Measurements from ENCODE around the gene OBI1.

DNA sequence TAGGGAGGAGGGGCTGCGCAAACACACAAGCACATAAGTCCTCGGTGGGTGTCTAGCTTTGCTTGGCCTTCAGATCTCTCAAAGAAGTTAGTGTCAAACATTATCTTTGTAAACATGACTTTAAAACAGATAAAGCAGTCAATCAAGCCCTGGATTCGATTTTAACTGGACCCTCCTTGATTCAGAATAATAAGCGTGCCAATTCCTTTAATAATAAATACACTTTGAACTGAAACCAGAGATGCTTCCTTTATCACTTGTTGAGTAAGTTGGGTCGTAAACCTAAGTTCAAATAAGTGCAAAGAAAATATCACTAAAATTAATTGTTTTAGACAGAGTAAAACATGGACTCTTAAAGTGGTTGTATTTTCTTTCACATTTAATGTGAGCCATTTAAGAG, 86.5 kb downstream of the OBI1 start:
- TF ChIP-seq, protein P1, sequence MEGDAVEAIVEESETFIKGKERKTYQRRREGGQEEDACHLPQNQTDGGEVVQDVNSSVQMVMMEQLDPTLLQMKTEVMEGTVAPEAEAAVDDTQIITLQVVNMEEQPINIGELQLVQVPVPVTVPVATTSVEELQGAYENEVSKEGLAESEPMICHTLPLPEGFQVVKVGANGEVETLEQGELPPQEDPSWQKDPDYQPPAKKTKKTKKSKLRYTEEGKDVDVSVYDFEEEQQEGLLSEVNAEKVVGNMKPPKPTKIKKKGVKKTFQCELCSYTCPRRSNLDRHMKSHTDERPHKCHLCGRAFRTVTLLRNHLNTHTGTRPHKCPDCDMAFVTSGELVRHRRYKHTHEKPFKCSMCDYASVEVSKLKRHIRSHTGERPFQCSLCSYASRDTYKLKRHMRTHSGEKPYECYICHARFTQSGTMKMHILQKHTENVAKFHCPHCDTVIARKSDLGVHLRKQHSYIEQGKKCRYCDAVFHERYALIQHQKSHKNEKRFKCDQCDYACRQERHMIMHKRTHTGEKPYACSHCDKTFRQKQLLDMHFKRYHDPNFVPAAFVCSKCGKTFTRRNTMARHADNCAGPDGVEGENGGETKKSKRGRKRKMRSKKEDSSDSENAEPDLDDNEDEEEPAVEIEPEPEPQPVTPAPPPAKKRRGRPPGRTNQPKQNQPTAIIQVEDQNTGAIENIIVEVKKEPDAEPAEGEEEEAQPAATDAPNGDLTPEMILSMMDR (IDR thresholded peaks at IDR 0.05) = no peak
- TF ChIP-seq POLR2A (IDR thresholded peaks at IDR 0.05) (no peak), EP300 (IDR thresholded peaks at IDR 0.05) (no peak)
